GM18505 (cell line): ENCODE results near the gene HOXC13.

Experiments
- ATAC-seq: cut with Tn5 transposase; IDR thresholded peaks from one replicate; pipeline ENCODE4 v1.9.1; 2021; ENCODE audit not compliant: unreplicated experiment
- POLR2A ChIP-seq: IDR thresholded peaks from 4 replicates; pipeline ENCODE4 v1.6.1; 2011; ENCODE audit warnings: borderline replicate concordance; ENCODE audit not compliant: insufficient read depth, insufficient read length; ENCODE audit errors: extremely low read depth

HOXC13 gene

GRCh38 chr12:53965281-53966084 is 26.9 kb downstream of the HOXC13 start:
- no peak for ATAC-seq
- TF ChIP-seq POLR2A = no peak

GRCh38 chr12:53966085-53966384 is 27.4 kb downstream of the HOXC13 start:
- no peak for TF ChIP-seq POLR2A
- no peak for ATAC-seq

- ATAC-seq = no peak
- no peak for TF ChIP-seq POLR2A
Measured at GRCh38 chr12:53966385-53967133, 27.9 kb downstream of the HOXC13 start.

GRCh38 chr12:53967421-53967925 is 28.8 kb downstream of the HOXC13 start:
- no peak for TF ChIP-seq POLR2A
- ATAC-seq = no peak

- TF ChIP-seq POLR2A = no peak
- ATAC-seq = no peak
Measured at GRCh38 chr12:53968214-53969127, 29.8 kb downstream of the HOXC13 start.

DNA sequence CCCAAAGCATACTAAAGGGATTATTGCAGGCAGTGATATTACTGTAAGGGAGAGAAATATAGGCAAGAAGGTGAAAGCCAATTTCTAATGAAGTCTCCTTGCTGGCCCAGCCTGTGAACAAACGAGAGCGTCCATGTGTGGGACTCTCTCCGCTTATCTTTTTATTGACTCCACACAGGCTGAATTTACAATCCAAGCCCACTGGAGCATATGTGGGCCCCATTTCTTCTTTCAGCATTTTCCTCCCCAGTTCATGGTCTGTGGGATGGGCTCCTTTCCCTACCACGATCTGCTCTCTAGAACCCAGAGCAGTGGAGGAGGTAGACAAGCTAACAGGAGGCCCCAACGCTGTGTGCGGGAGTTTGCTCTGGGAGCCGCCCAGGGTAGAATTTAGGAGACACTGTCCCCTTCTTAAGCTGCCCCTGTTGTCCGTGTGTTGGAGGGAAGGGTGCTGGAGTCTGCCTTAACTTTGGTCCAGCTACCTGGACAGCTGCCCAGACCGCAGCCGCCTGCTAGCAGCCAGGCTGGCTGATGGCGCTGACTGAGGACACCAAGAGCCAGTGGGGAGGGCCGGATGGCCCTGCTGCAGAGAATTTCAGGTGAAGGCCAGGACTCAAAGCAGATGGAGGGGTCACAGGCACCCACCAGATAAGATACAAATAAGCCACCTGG is 31.1 kb downstream of the HOXC13 start:
- ATAC-seq = no peak
- TF ChIP-seq POLR2A = no peak

DNA sequence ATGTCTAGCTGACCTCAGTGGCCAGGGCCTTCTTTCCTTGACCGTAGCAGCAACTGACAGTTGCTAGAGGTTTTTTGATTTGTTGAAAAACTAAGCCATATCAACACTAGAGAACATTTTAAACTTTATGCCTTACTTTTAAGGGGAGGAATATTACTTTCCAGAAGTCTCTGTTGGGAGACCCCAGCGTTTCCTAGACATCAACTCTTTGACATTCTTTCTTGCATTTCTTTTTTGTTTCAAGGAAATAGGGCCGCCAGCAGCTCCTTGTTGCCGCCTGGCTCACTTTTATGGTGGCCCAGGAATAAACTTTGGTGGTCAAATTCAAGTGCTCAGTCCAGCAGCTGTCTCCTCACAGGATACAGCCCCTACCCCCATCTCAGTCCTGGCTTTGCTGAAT is 31.8 kb downstream of the HOXC13 start:
- no peak for ATAC-seq

DNA sequence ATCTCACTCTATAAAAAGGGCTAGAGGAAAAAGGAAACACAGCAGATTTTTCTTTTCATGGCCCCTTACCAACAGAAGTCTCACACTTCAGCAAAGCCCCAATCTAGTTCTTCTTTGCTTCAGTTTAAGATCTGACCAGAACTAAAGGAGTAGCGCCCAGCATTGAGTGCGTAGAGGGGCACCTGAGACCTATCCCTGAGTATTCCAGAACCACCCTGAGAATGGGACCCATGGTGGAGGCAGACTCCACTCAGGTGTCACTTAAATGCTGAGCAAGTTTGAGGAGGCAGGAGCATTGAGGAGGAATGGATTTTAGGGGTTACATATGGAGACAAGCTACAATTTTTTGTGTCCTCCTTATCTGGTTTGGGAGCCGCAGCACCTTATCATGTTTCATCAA is 32.5 kb downstream of the HOXC13 start:
- TF ChIP-seq POLR2A = no peak
- ATAC-seq = no peak

More for the DNA sequence above, 31.8 kb downstream of the HOXC13 start:
- no peak for TF ChIP-seq POLR2A

- no peak for TF ChIP-seq POLR2A
- no peak for ATAC-seq
Measured at GRCh38 chr12:53971686-53972085, 33.1 kb downstream of the HOXC13 start.

DNA sequence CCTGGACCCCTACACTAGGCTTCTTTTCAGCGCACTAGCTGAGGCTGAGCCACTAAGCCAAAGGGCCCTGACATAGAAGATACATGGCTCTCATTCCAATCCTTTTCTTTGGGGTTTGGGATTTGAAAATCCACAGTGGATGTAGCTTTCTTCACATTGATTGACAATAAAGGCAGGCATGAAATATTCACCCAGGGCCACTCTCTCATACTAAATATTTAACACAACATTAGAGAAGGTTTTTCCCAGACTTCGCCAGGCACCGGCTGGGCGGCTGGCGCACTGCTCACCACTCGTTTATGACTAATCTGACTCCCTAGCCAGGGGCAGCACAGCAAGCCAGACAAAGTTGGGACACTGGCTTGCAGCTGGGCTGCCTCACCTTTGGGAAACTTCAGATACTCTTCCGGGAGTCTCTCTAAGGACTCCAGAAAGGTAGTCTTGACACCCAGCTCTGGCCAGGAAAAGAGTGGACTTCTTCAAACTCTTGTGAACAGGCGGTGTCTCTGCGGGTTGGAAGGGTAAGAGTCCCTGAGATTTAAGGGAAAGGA is 33.6 kb downstream of the HOXC13 start:
- ATAC-seq = no peak
- TF ChIP-seq POLR2A = no peak

DNA sequence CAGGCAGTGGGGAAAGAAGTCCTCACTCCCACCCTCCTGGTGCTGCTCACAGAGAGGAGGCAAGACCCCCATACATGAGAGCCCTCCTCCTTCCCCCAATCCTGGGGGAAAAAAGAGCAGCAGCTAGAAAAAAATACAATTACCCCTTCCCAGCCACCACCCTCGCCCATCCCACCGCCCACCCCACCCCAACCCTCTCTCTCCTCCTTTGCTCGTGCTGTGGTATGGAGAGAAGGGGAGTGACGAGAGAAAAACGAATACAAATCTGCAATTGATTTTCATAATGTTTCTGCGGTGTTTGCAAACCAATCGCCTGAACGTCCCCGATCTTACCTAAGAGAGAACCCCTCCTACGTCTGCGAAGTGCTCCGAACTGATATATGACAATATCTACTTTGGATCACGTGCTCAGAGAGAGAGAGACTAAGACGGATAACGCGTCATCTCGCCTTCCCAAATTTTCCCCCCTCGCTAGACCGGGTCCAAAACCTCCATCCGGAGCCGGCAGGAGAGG is 34.1 kb downstream of the HOXC13 start, which contains the start of gene HOXC11:
HOXC11 (plus strand) TSS at position 405 of the 514 bp plus-strand sequence. CDS start 116 bp downstream, outside the sequence.
- ATAC-seq = no peak
- TF ChIP-seq POLR2A = no peak
